ENCODE results near the gene STYXL2.

Gene STYXL2

DNA sequence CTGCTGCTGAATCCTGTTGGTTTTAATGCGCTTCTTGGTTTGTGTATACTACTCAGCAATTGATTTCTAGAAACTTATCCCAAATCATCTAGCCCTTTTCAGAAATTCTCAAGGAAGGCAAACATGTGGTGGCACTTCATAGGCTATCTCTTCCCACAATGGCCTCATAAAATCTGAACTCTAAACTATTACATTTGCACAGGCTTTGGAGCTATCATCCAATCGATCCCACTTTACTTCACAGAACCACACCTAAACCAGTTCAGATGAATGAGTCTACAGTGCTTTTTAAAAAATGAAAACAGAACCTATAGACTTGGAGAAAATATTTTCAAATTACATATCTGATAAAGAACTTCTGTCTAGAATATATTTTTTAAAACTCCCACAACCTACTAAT is 6.9 kb downstream of the STYXL2 start:
- TF ChIP-seq ZFP3 (CRISPR knock-in tag; IDR thresholded peaks at IDR 0.05), result no peak
- no peak for TF ChIP-seq ESRRG (CRISPR knock-in tag; IDR thresholded peaks at IDR 0.05)
- TF ChIP-seq ZFP30 (CRISPR knock-in tag; IDR thresholded peaks at IDR 0.05), result no peak
- no peak for TF ChIP-seq CREB5 (CRISPR knock-in tag; IDR thresholded peaks at IDR 0.05; ENCODE audit: low read depth)
- no peak for TF ChIP-seq ZNF565 (CRISPR knock-in tag; conservative IDR thresholded peaks at IDR 0.05; ENCODE audit: low read depth)
- no peak for TF ChIP-seq ZNF8 (CRISPR knock-in tag; IDR thresholded peaks at IDR 0.05)
- TF ChIP-seq ZC3H10 (CRISPR knock-in tag; IDR thresholded peaks at IDR 0.05), result no peak
- TF ChIP-seq TCF4 (CRISPR knock-in tag; IDR thresholded peaks at IDR 0.05; ENCODE audit: borderline replicate concordance), result no peak
- no peak for TF ChIP-seq PPARA (CRISPR knock-in tag; IDR thresholded peaks at IDR 0.05; ENCODE audit: borderline replicate concordance)
- ATAC-seq, result no peak

DNA sequence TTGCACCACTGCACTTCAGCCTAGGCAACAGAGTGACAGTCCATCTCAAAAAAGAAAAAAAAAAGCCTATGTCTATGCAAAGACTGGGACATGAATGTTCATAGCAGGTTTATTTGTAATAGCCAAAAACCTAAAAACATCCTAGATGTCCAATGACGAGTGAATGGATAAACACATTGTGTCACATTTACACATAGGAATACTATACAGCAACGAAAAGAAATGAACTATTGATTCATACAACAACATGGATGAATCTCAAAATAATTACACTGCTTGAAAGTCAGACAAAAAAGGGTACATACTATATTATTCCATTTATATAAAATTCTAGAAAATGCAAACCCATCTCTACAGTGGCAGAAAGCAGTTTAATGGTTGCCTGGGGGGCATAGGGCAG is 7.9 kb downstream of the STYXL2 start:
- no peak for TF ChIP-seq ZNF565 (CRISPR knock-in tag; conservative IDR thresholded peaks at IDR 0.05; ENCODE audit: low read depth)
- TF ChIP-seq ZC3H10 (CRISPR knock-in tag; IDR thresholded peaks at IDR 0.05), result no peak
- TF ChIP-seq ESRRG (CRISPR knock-in tag; IDR thresholded peaks at IDR 0.05), result no peak
- no peak for TF ChIP-seq TCF4 (CRISPR knock-in tag; IDR thresholded peaks at IDR 0.05; ENCODE audit: borderline replicate concordance)
- TF ChIP-seq ZNF70 (CRISPR knock-in tag; IDR thresholded peaks at IDR 0.05), result no peak
- no peak for ATAC-seq

- ATAC-seq, result no peak
These were observed 9.2 kb downstream of the STYXL2 start for GRCh38 chr1:167102906-167103573.

DNA sequence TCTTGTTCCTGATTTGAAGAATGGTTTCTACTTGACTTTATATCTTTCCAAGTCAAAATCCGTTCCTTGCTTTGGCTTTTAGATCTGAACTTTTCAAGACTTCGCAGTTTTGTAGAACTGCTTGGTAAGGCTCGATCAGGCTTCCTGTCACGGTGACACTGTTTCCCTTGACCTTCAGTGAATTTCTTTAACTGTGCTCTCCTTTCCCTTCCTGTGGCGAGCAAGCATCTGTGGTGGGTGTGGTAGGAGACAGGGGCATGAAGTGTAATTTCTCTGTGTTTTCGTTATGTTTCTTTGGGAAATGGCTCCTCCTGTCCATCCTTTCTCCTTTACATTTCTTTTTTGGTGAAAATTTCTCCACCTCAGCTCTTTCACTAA is 10.4 kb downstream of the STYXL2 start:
- no peak for ATAC-seq

More at GRCh38 chr1:167102906-167103573, 9.2 kb downstream of the STYXL2 start:
- TF ChIP-seq ZNF8 (CRISPR knock-in tag; IDR thresholded peaks at IDR 0.05) (no peak), OSR1 (CRISPR knock-in tag; IDR thresholded peaks at IDR 0.05) (no peak), SNAI2 (CRISPR knock-in tag; IDR thresholded peaks at IDR 0.05) (no peak), ESRRG (CRISPR knock-in tag; IDR thresholded peaks at IDR 0.05) (no peak), ZFP3 (CRISPR knock-in tag; IDR thresholded peaks at IDR 0.05) (no peak), RARB (CRISPR knock-in tag; IDR thresholded peaks at IDR 0.05) (no peak), ISL1 (CRISPR knock-in tag; IDR thresholded peaks at IDR 0.05) (no peak), ZFP30 (CRISPR knock-in tag; IDR thresholded peaks at IDR 0.05) (no peak), ARNTL (CRISPR knock-in tag; IDR thresholded peaks at IDR 0.05; ENCODE audit: borderline replicate concordance, low read depth) (no peak), CREB5 (CRISPR knock-in tag; IDR thresholded peaks at IDR 0.05; ENCODE audit: low read depth) (no peak), POU6F1 (CRISPR knock-in tag; IDR thresholded peaks at IDR 0.05; ENCODE audit: borderline replicate concordance, low read depth) (no peak)
- TF ChIP-seq, protein P1, sequence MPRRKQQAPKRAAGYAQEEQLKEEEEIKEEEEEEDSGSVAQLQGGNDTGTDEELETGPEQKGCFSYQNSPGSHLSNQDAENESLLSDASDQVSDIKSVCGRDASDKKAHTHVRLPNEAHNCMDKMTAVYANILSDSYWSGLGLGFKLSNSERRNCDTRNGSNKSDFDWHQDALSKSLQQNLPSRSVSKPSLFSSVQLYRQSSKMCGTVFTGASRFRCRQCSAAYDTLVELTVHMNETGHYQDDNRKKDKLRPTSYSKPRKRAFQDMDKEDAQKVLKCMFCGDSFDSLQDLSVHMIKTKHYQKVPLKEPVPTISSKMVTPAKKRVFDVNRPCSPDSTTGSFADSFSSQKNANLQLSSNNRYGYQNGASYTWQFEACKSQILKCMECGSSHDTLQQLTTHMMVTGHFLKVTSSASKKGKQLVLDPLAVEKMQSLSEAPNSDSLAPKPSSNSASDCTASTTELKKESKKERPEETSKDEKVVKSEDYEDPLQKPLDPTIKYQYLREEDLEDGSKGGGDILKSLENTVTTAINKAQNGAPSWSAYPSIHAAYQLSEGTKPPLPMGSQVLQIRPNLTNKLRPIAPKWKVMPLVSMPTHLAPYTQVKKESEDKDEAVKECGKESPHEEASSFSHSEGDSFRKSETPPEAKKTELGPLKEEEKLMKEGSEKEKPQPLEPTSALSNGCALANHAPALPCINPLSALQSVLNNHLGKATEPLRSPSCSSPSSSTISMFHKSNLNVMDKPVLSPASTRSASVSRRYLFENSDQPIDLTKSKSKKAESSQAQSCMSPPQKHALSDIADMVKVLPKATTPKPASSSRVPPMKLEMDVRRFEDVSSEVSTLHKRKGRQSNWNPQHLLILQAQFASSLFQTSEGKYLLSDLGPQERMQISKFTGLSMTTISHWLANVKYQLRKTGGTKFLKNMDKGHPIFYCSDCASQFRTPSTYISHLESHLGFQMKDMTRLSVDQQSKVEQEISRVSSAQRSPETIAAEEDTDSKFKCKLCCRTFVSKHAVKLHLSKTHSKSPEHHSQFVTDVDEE (CRISPR knock-in tag; IDR thresholded peaks at IDR 0.05), result no peak

More for the DNA sequence above, 10.4 kb downstream of the STYXL2 start:
- TF ChIP-seq CSDC2 (CRISPR knock-in tag; IDR thresholded peaks at IDR 0.05), result no peak
- TF ChIP-seq BACH2 (CRISPR knock-in tag; IDR thresholded peaks at IDR 0.05; ENCODE audit: borderline replicate concordance), result no peak
- no peak for TF ChIP-seq SNAI2 (CRISPR knock-in tag; IDR thresholded peaks at IDR 0.05)
- no peak for TF ChIP-seq ZNF8 (CRISPR knock-in tag; IDR thresholded peaks at IDR 0.05)
- no peak for TF ChIP-seq TOX (CRISPR knock-in tag; IDR thresholded peaks at IDR 0.05; ENCODE audit: borderline replicate concordance)
- TF ChIP-seq ZFP30 (CRISPR knock-in tag; IDR thresholded peaks at IDR 0.05), result no peak
- TF ChIP-seq PPARA (CRISPR knock-in tag; IDR thresholded peaks at IDR 0.05; ENCODE audit: borderline replicate concordance), result no peak
- no peak for TF ChIP-seq ZFP3 (CRISPR knock-in tag; IDR thresholded peaks at IDR 0.05)
- no peak for TF ChIP-seq ZNF70 (CRISPR knock-in tag; IDR thresholded peaks at IDR 0.05)
- TF ChIP-seq OSR1 (CRISPR knock-in tag; IDR thresholded peaks at IDR 0.05), result no peak
- no peak for TF ChIP-seq RARB (CRISPR knock-in tag; IDR thresholded peaks at IDR 0.05)
